SK-N-SH (cell line): Measurements from ENCODE around the gene BNIPL. TPM values are rescaled to one million over a fixed set of nuclear protein-coding genes. Genes with fewer than 3 reads are reported as not detected.
A peak's percentile ranks its signal among the peaks of the same experiment; 100 is the strongest.

Experiments
- CTCF ChIA-PET: fragments of 300-600, 350-600 bp; formaldehyde crosslinking; extraction: SDS; loops from one replicate; lab custom pipeline; 2021; lab: Yijun Ruan, JAX
- POLR2A ChIA-PET: fragments of 350-600 bp; sonication (Branson Sonifier 250); formaldehyde crosslinking; extraction: SDS; loops from one replicate; lab custom pipeline; 2020; ENCODE audit warnings: antibody characterized with exemption, inconsistent platforms; lab: Yijun Ruan, JAX
- DNase-seq: peaks from one replicate; pipeline ENCODE4 v3.0.0; 2012
- H2AFZ ChIP-seq: fragments of 200-600 bp; sonication (generic); 2 replicates; pipeline ENCODE4 v1.8.1; 2016; ENCODE audit warnings: antibody characterized with exemption, mild to moderate bottlenecking, low read depth
- H3F3A ChIP-seq: fragments of 200-600 bp; sonication (generic); replicated peaks from 2 replicates; pipeline ENCODE3; 2016; ENCODE audit warnings: antibody characterized with exemption, mild to moderate bottlenecking; ENCODE audit not compliant: insufficient read depth
- H3K27ac ChIP-seq, 2 experiments: fragments of 200-500 bp in 1 of 2; fragments of 200-600 bp in 1 of 2; sonication (Bioruptor generic) in 1 of 2; sonication (generic), shearing (Covaris generic) in 1 of 2; 2 replicates each; pipeline versions ENCODE4 v1.5.1 to v1.6.1; 2014 to 2016; ENCODE audit warnings: low read depth in 2 of 2, inconsistent platforms in 1 of 2, low read length in 1 of 2, mild to moderate bottlenecking in 1 of 2, mixed read lengths in 1 of 2
- H3K27me3 ChIP-seq: fragments of 200-600 bp; sonication (generic), shearing (Covaris generic); 2 replicates; pipeline ENCODE4 v1.6.1; 2016; ENCODE audit warnings: mixed run types; ENCODE audit not compliant: insufficient read depth
- H3K36me3 ChIP-seq, 2 experiments: fragments of 200-500 bp in 1 of 2; fragments of 200-600 bp in 1 of 2; sonication (Bioruptor generic) in 1 of 2; sonication (generic) in 1 of 2; replicated peaks in 1 of 2; 2 replicates each; pipeline versions ENCODE3 to v1.5.1; 2014 to 2016; ENCODE audit warnings: low read length in 1 of 2, mild to moderate bottlenecking in 1 of 2; ENCODE audit not compliant: insufficient read depth in 2 of 2, control insufficient read depth in 1 of 2
- H3K4me1 ChIP-seq, 2 experiments: fragments of 200-500 bp in 1 of 2; fragments of 200-600 bp in 1 of 2; sonication (Bioruptor generic) in 1 of 2; sonication (generic), shearing (Covaris generic) in 1 of 2; 2 replicates each; pipeline versions ENCODE4 v1.5.1 to v1.6.1; 2014 to 2016; ENCODE audit warnings: low read depth in 1 of 2, low read length in 1 of 2, mixed run types in 1 of 2; ENCODE audit not compliant: insufficient read depth in 2 of 2, control insufficient read depth in 1 of 2
- H3K4me2 ChIP-seq: fragments of 200-600 bp; sonication (generic), shearing (Covaris generic); 2 replicates; pipeline ENCODE4 v1.6.1; 2017; ENCODE audit warnings: mixed run types
- H3K4me3 ChIP-seq, 2 experiments: fragments of 200-500 bp in 1 of 2; fragments of 200-600 bp in 1 of 2; sonication (Bioruptor generic) in 1 of 2; sonication (generic), shearing (Covaris generic) in 1 of 2; 2 replicates each; pipeline versions ENCODE4 v1.5.1 to v1.8.1; 2014 to 2016; ENCODE audit warnings: low read depth in 2 of 2, inconsistent platforms in 1 of 2, low read length in 1 of 2, mild to moderate bottlenecking in 1 of 2, mixed read lengths in 1 of 2, moderate library complexity in 1 of 2
- H3K79me2 ChIP-seq: fragments of 200-600 bp; sonication (generic); 2 replicates; pipeline ENCODE4 v1.8.1; 2017; ENCODE audit warnings: mild to moderate bottlenecking; ENCODE audit not compliant: insufficient read depth
- H3K9ac ChIP-seq: fragments of 200-600 bp; sonication (generic); 2 replicates; pipeline ENCODE4 v1.6.1; 2017; ENCODE audit warnings: mixed run types
- H3K9me2 ChIP-seq: fragments of 200-600 bp; sonication (generic); 2 replicates; pipeline ENCODE4 v1.6.1; 2017; ENCODE audit warnings: mixed run types
- H3K9me3 ChIP-seq: fragments of 200-600 bp; sonication (generic); 2 replicates; pipeline ENCODE4 v1.6.1; 2017; ENCODE audit warnings: mixed run types, mild to moderate bottlenecking, moderate library complexity
- H4K20me1 ChIP-seq: fragments of 200-600 bp; sonication (generic); 2 replicates; pipeline ENCODE4 v1.6.1; 2017; ENCODE audit warnings: mild to moderate bottlenecking, mixed run types; ENCODE audit not compliant: insufficient read depth
- CHD2 ChIP-seq: fragments of 150-350 bp; IDR thresholded peaks from 2 replicates; pipeline ENCODE4 v1.6.1; 2018; ENCODE audit warnings: low read length; ENCODE audit not compliant: partially characterized antibody
- CTCF ChIP-seq: fragments of 200-600 bp; sonication (generic); IDR thresholded peaks from 2 replicates; pipeline ENCODE4 v1.6.1; 2017; ENCODE audit warnings: antibody characterized with exemption, mild to moderate bottlenecking, moderate library complexity
- ELF1 ChIP-seq: IDR thresholded peaks from 2 replicates; pipeline ENCODE4 v1.4.0; 2012
- EP300 ChIP-seq, 2 experiments: IDR thresholded peaks; 2 replicates each; pipeline versions ENCODE4 v1.4.0 to v1.6.1; 2012; ENCODE audit warnings: borderline replicate concordance in 1 of 2, low read depth in 1 of 2, low read length in 1 of 2
- FOSL2 ChIP-seq: IDR thresholded peaks from 2 replicates; pipeline ENCODE4 v1.4.0; 2012; ENCODE audit warnings: low read depth, mild to moderate bottlenecking, moderate library complexity, borderline replicate concordance
- FOXJ3 ChIP-seq: sonication (generic); formaldehyde crosslinking; IDR thresholded peaks from 2 replicates; pipeline ENCODE4 v1.5.1; 2020; ENCODE audit warnings: mild to moderate bottlenecking, missing genetic modification reagents
- FOXM1 ChIP-seq: IDR thresholded peaks from 2 replicates; pipeline ENCODE4 v1.4.0; 2012; ENCODE audit warnings: low read depth, mild to moderate bottlenecking
- GABPA ChIP-seq: IDR thresholded peaks from 2 replicates; pipeline ENCODE4 v1.4.0; 2012; ENCODE audit warnings: low read depth, mild to moderate bottlenecking
- GATA2 ChIP-seq: sonication (generic); formaldehyde crosslinking; IDR thresholded peaks from 2 replicates; pipeline ENCODE4 v1.5.0; 2020; ENCODE audit warnings: mild to moderate bottlenecking, missing genetic modification reagents
- MEF2A ChIP-seq: IDR thresholded peaks from 2 replicates; pipeline ENCODE4 v1.4.0; 2012; ENCODE audit warnings: low read depth, borderline replicate concordance
- NFIC ChIP-seq: IDR thresholded peaks from 2 replicates; pipeline ENCODE4 v1.4.0; 2012; ENCODE audit warnings: borderline replicate concordance
- POLR2AphosphoS5 ChIP-seq: IDR thresholded peaks from 2 replicates; pipeline ENCODE4 v1.6.1; 2012; ENCODE audit warnings: low read depth, low read length
- RAD21 ChIP-seq: IDR thresholded peaks from 2 replicates; pipeline ENCODE4 v1.6.1; 2012; ENCODE audit warnings: mild to moderate bottlenecking, low read length
- SMC3 ChIP-seq: IDR thresholded peaks from 2 replicates; pipeline ENCODE4 v1.6.1; 2012; ENCODE audit warnings: low read depth, low read length, improper control_type of control experiment
- TAF1 ChIP-seq: IDR thresholded peaks from 2 replicates; pipeline ENCODE4 v1.6.1; 2012; ENCODE audit warnings: low read depth, mild to moderate bottlenecking, low read length, moderate library complexity, borderline replicate concordance
- TEAD4 ChIP-seq: IDR thresholded peaks from 2 replicates; pipeline ENCODE4 v1.4.0; 2012; ENCODE audit warnings: mild to moderate bottlenecking, borderline replicate concordance; ENCODE audit not compliant: insufficient read depth
- USF1 ChIP-seq: IDR thresholded peaks from 2 replicates; pipeline ENCODE4 v1.4.0; 2012; ENCODE audit warnings: low read depth, borderline replicate concordance
- USF2 ChIP-seq: fragments of 150-350 bp; IDR thresholded peaks from 2 replicates; pipeline ENCODE4 v1.6.1; 2017; ENCODE audit warnings: antibody characterized with exemption, low read length, low read depth, borderline replicate concordance
- YY1 ChIP-seq: IDR thresholded peaks from 2 replicates; pipeline ENCODE4 v1.4.0; 2012; ENCODE audit warnings: low read depth, mild to moderate bottlenecking
- ZBTB33 ChIP-seq: IDR thresholded peaks from 2 replicates; pipeline ENCODE4 v1.4.0; 2012; ENCODE audit warnings: low read depth, borderline replicate concordance
- WGBS: methylation state at CpG from one replicate; pipeline ENCODE4 v1.1.6; 2017; ENCODE audit warnings: low lambda C conversion rate; 5-methylcytosine and 5-hydroxymethylcytosine counted together
- polyA plus RNA-seq, 3 experiments: library from polyadenylated mRNA; depleted of rRNA; stranded (reverse); fragments of >200 nt; gene quantifications; 2 replicates each; pipeline ENCODE4 v1.2.3, GENCODE V29; 2012

BNIPL gene
- polyA plus RNA-seq, 1 of the 3 experiments (the other 2 are of a cell fraction) = 0.12 TPM

GRCh38 chr1:151024540-151025146 is 11.7 kb upstream of the BNIPL start:
- peak; percentile 80 for DNase-seq
- no peaks in the 10 kb centered on the region for H3K4me1 ChIP-seq
- H3K9ac ChIP-seq = no peak overlapping the region
- TF ChIP-seq CTCF (peak; percentile 76), SMC3 (peak; percentile 71), YY1 (no peak), RAD21 (peak; percentile 81)
- H3K79me2 ChIP-seq = no peaks in the 10 kb centered on the region
- H3F3A ChIP-seq = no peaks in the 10 kb centered on the region
- CTCF ChIA-PET = interaction anchor here (0.5 to 5.1 kb wide), 29 partner anchors 13 to 775 kb away, joined by 3 to 29 read pairs (median 4); partner anchors contain the start of genes BNIPL, C1orf56, CDC42SE1 and LYSMD1
- H3K4me3 ChIP-seq = no peak overlapping the region; a peak in 1 of 4 replicates
- no peaks in the 10 kb centered on the region for H3K27me3 ChIP-seq
- WGBS = 60% methylated on average over 6 of the region's 6 CpGs
- no peak overlapping the region for H3K4me2 ChIP-seq
- no peaks in the 10 kb centered on the region for H4K20me1 ChIP-seq
- H3K9me2 ChIP-seq = no peaks in the 10 kb centered on the region
- no peak overlapping the region for H3K27ac ChIP-seq
- POLR2A ChIA-PET = interaction anchor here (0.6 kb wide), 1 partner anchor 172 kb away, joined by 3 read pairs; no protein-coding TSS in a partner anchor
- peaks cover 12 to 16% of the 10 kb centered on the region in 2 experiments for H3K36me3 ChIP-seq
- H3K9me3 ChIP-seq = no peaks in the 10 kb centered on the region
- no peak overlapping the region for H2AFZ ChIP-seq

GRCh38 chr1:151026460-151026859 is 9.9 kb upstream of the BNIPL start:
- Histone ChIP-seq H3K4me2 (no peak overlapping the region), H3K79me2 (no peaks in the 10 kb centered on the region), H2AFZ (no peak overlapping the region), H4K20me1 (no peaks in the 10 kb centered on the region), H3K27me3 (no peaks in the 10 kb centered on the region), H3K36me3 (peaks cover 10 to 16% of the 10 kb centered on the region in 2 experiments), H3F3A (no peaks in the 10 kb centered on the region), H3K9me3 (no peaks in the 10 kb centered on the region), H3K27ac (no peak overlapping the region), H3K9ac (no peak overlapping the region), H3K4me1 (no peaks in the 10 kb centered on the region), H3K4me3 (no peak overlapping the region), H3K9me2 (no peaks in the 10 kb centered on the region)
- DNase-seq = no peak
- ChIA-PET CTCF (interaction anchor here (1.1 to 5.1 kb wide), 3 partner anchors 20 to 73 kb away, joined by 3 to 29 read pairs (median 4); partner anchors contain the start of gene C1orf56), POLR2A (no interaction called here)
- TF ChIP-seq FOXM1 (no peak), FOSL2 (no peak), MEF2A (no peak), GABPA (no peak), TEAD4 (no peak), ZBTB33 (no peak), NFIC (no peak), POLR2AphosphoS5 (no peak), USF2 (no peak), ELF1 (no peak), TAF1 (no peak), FOXJ3 (no peak), GATA2 (CRISPR knock-in tag) (no peak), USF1 (no peak), CHD2 (no peak), EP300 (IDR thresholded peaks at IDR 0.05; ENCODE audit: borderline replicate concordance in 1 of 2, low read depth in 1 of 2, low read length in 1 of 2) (no peak), CTCF (no peak)
